Kidney tubule cell (primary cell): ENCODE results near the gene TSPAN12.
"Not testable (repeated sequence)": the region's sequence is repeated elsewhere in the genome, so short reads cannot be mapped to it uniquely, and the experiment has no call there.

Experiments used
- DNase-seq: peaks from one replicate; pipeline ENCODE4 v3.0.0-alpha.2; 2018; ENCODE audit warnings: low spot score

TSPAN12 gene

DNA sequence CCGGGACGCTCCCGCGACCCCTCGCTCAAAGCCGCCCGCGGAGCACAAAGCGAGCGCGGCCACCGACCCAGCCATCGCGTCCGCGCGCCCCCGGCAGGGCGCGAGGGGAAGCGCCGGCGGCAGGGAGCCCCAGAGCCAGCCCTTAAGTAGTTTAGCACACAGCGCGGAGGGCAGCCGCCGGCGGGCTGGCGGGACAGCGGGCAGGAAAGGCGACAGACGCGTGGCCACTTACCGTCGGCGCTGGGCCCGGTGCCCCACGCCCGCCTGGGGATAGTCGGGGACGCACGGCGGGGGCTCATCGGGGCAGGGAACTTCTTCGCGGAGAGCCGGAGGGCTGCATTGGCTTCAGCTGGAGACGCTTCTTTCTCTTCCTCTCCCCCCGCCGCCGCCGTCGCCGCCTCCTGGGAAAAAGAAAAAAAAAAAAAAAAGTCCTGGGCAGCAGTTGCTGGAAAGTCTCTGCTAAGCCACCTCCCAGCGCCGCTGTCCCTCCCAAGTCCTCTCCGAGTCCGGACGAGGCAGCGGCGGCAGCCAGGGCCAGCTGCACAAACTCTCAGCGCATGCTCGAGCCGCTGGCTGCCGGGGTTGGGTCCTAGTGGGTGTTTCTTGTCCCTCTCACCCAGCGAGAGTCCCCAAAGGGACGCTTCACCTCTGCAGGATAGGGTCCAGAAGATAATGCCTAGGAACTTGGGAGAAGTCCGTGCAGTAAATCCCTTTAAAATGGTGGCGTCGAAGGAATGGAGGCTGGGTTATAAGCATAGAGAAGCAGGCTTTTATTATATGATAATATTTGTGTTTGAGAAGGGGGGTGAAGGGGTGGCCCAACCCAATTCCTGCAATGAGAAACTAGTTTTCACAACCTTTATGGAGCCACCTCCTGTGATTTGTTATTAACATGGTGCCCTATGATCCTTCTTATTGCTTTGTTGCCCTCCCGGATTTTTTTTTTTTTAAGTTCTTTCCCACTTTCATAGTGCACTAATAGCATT, at the start of gene TSPAN12:
TSS of gene TSPAN12 (minus strand) at position 557 of the 986 bp plus-strand sequence. CDS start 1,381 bp downstream, outside the sequence.
- DNase-seq = peak; percentile 89

- no peak for DNase-seq
Measured at GRCh38 chr7:120898715-120899499, 41.0 kb upstream of the TSPAN12 start.

DNA sequence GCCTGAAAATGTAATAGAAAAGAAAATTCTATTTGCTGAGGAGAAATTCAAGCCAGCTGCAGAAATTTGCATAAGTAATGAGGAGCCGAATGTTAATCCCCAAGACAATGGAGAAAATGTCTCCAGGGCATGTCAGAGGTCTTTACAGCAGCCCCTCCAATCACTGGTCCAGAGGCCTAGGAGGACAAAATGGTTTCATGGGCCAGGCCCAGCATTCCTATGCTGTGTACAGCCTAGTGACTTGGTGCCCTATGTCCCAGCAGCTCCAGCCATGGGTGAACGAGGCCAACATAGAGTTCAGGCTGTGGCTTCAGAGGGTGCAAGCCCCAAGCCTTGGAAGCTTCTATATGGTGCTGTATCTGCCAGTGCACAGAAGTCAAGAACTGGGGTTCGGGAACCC, 37.3 kb upstream of the TSPAN12 start:
- DNase-seq = not testable (repeated sequence)

DNA sequence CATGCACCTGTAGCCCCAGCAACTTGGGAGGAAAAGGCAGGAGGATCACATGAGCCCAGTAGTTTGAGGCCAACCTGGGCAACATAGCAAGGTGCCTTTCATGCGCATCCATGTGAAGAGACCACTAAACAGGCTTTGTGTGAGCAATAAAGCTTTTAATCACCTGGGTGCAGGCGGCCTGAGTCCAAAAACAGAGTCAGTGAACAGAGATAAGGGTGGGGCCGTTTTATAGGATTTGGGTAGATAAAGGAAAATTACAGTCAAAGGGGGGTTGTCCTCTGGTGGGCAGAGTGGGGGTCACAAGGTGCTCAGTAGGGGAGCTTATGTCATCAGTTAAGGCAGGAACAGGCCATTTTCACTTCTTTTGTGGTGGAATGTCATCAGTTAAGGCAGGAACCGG, 27.7 kb upstream of the TSPAN12 start:
- DNase-seq = not testable (repeated sequence)

GRCh38 chr7:120877701-120878100, 19.8 kb upstream of the TSPAN12 start:
- DNase-seq = no peak

- DNase-seq = no peak
Measured at GRCh38 chr7:120876922-120877321, 19.0 kb upstream of the TSPAN12 start.

DNA sequence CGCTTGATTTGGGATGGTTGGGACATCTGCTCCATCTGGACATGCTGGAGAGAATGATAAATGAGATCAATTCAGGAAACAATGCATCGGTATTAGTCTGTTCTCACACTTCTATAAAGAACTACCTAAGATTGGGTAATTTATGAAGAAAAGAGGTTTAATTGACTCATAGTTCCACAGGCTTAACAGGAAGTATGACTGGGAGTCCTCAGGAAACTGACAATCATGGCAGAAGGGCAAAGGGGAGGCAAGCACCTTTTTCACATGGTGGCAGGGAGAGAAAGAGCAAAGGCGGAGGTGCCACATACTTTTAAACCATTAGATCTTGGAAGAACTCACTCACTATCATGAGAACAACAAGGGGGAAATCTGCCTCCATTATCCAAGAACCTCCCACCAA, 16.8 kb upstream of the TSPAN12 start:
- DNase-seq = no peak

DNA sequence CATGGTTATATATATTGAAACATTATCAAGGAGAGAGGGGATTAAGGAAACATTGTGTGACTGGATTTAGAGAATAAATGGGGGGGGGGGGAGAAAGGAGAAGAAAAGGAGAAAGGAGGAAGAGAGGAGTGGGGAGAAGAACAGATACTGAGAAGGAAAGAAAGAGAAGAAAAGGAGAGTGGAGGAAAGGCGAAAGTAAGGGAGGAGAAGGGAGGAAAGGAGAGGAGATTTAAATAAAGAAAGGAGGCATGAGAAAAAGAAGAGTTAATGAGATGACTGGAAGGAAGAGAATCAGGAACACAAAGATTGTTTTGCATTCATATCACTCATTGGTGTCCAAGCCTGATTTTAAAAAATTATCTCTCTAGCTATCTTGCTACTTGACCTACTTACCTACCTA, 16.1 kb upstream of the TSPAN12 start:
- no peak for DNase-seq

DNA sequence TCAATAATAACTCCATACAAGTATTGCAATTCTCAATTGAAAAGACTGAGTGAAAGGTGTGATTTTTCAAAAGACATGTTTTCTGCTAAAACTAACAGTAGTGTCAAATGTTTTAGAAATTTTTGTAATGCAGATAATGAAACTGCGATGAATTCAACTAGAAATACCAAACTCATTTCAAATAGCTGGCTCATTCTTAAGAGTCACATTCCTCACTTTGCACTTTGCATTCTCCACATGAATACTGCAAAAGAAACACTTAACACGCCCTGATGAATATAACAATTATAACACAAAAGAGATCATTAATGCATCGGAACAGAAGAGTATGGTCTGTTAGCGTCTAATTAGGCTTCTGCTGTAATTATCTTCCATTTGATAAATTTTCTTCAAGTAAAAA, 15.5 kb upstream of the TSPAN12 start:
- DNase-seq = peak; percentile 9

DNA sequence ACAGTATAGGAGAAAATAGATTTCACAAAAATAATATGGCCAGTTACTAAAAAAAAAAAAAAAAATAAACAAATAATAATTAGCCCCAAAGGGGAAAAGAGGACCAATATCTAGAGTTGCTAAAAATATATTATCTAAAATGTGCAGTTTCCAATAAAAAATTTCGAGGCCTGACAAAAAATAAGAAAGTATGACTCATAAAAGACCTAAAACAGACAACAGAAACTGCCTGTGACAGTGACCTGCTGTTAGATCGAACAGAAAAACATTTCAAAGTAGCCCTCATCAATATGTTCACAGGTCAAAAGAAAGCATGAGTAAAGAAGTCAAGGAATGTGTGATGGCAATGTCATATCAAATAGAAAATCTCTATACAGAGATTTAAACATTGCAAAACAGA, 11.8 kb upstream of the TSPAN12 start:
- DNase-seq = no peak

GRCh38 chr7:120867932-120868331, 10.0 kb upstream of the TSPAN12 start:
- DNase-seq = peak; percentile 60

DNA sequence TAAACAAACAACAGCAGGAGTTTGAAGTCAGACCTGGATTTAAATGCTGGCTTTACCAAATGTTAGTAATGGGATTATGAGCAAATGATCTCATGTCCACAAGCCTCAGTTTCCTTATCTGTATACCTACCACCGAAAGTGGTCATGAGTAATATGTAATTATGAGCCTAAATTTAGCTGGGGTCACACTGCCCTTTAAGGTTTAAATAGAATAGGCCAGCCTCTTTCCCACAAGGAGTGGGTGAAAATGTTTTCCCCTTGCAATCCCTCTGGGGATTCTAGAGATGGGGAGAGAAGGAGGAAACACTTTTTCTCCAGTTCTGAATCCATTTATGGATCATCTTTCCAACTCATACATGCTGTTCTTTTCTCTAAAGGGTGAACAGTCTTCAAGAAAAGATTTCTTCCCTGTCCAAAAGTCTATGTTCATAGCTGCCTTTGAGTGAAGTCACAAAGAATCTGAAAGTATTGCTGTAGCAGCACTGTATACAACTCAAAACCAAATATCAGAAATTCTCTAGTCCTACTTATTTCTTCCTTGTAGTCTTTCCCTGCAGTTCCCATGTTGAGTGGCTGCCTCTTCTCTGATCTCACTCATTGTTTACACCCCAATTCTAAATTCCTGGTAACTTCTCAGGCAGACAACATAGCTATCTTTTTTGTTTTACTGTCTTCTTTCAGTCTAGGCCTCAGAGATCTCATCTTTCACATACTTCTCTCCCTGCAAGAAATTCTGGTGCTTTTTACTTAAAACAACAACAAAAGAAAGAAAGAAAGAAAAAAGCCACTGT, 7.4 kb upstream of the TSPAN12 start:
- peak; percentile 59 for DNase-seq

- peak; percentile 57 for DNase-seq
Measured at GRCh38 chr7:120864141-120864900, 6.4 kb upstream of the TSPAN12 start.

- peak; percentile 46 for DNase-seq
Measured at GRCh38 chr7:120862987-120863590, 5.1 kb upstream of the TSPAN12 start.

GRCh38 chr7:120860156-120860555, 2.2 kb upstream of the TSPAN12 start:
- DNase-seq = no peak

GRCh38 chr7:120859459-120859858, 1.5 kb upstream of the TSPAN12 start:
- DNase-seq = no peak

GRCh38 chr7:120856621-120857352, 1.2 kb downstream of the TSPAN12 start:
- peak; percentile 59 for DNase-seq

- DNase-seq = no peak
Measured at GRCh38 chr7:120856198-120856597, 1.7 kb downstream of the TSPAN12 start.

- no peak for DNase-seq
Measured at GRCh38 chr7:120852700-120853099, 5.2 kb downstream of the TSPAN12 start.

GRCh38 chr7:120843109-120843508, 14.8 kb downstream of the TSPAN12 start:
- DNase-seq = peak; percentile 14
